Type B pancreatic cell (in vitro differentiated cells): Measurements from ENCODE around the gene TBC1D1. TPM values are rescaled to one million over a fixed set of nuclear protein-coding genes. Genes with fewer than 3 reads are reported as not detected.
A peak's percentile ranks its signal among the peaks of the same experiment; 100 is the strongest.

ENCODE experiments used
- DNase-seq: peaks from one replicate; pipeline ENCODE4 v3.0.0; 2021; ENCODE audit warnings: mixed read lengths; ENCODE audit not compliant: unreplicated experiment; ENCODE audit errors: extremely low spot score
- H3K27ac Mint-ChIP-seq: 2 replicates; pipeline ENCODE4 v1.8.0; 2021; ENCODE audit warnings: mild to moderate bottlenecking, mixed read lengths
- H3K27me3 Mint-ChIP-seq: 2 replicates; pipeline ENCODE4 v1.8.0; 2021; ENCODE audit warnings: mixed read lengths
- H3K36me3 Mint-ChIP-seq: 2 replicates; pipeline ENCODE4 v1.8.0; 2021; ENCODE audit warnings: mixed read lengths
- H3K4me1 Mint-ChIP-seq: one replicate; pipeline ENCODE4 v1.8.0; 2021; ENCODE audit warnings: mixed read lengths; ENCODE audit not compliant: unreplicated experiment
- H3K4me3 Mint-ChIP-seq: 2 replicates; pipeline ENCODE4 v1.8.0; 2021; ENCODE audit warnings: mild to moderate bottlenecking, mixed read lengths
- H3K9me3 Mint-ChIP-seq: 2 replicates; pipeline ENCODE4 v1.8.0; 2021; ENCODE audit warnings: mixed read lengths
- total RNA-seq: library from RNA; stranded (reverse); gene quantifications from 2 replicates; pipeline ENCODE4 v1.2.1, GENCODE V29; 2021; ENCODE audit warnings: low replicate concordance
- TF ChIP-seq, protein P1 (sequence below): fragments of 200-600 bp; sonication (generic); conservative IDR thresholded peaks from 2 replicates; pipeline ENCODE4 v1.5.0; 2021; ENCODE audit warnings: antibody characterized with exemption, mild to moderate bottlenecking

TBC1D1 gene
- total RNA-seq, 1 donor from 2014 or later, result 110 TPM

- H3K4me1 Mint-ChIP-seq, result peaks cover 48% of the 10 kb centered on the region
- peaks cover 5% of the 10 kb centered on the region for H3K9me3 Mint-ChIP-seq
- H3K27me3 Mint-ChIP-seq, result no peaks in the 10 kb centered on the region
- H3K27ac Mint-ChIP-seq, result no peak overlapping the region
- H3K36me3 Mint-ChIP-seq, result peaks cover 44% of the 10 kb centered on the region
- TF ChIP-seq, protein P1, sequence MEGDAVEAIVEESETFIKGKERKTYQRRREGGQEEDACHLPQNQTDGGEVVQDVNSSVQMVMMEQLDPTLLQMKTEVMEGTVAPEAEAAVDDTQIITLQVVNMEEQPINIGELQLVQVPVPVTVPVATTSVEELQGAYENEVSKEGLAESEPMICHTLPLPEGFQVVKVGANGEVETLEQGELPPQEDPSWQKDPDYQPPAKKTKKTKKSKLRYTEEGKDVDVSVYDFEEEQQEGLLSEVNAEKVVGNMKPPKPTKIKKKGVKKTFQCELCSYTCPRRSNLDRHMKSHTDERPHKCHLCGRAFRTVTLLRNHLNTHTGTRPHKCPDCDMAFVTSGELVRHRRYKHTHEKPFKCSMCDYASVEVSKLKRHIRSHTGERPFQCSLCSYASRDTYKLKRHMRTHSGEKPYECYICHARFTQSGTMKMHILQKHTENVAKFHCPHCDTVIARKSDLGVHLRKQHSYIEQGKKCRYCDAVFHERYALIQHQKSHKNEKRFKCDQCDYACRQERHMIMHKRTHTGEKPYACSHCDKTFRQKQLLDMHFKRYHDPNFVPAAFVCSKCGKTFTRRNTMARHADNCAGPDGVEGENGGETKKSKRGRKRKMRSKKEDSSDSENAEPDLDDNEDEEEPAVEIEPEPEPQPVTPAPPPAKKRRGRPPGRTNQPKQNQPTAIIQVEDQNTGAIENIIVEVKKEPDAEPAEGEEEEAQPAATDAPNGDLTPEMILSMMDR, result no peak
- H3K4me3 Mint-ChIP-seq, result no peak overlapping the region
- DNase-seq, result no peak
These were observed 189.4 kb downstream of the TBC1D1 start for GRCh38 chr4:38080061-38080974.

DNA sequence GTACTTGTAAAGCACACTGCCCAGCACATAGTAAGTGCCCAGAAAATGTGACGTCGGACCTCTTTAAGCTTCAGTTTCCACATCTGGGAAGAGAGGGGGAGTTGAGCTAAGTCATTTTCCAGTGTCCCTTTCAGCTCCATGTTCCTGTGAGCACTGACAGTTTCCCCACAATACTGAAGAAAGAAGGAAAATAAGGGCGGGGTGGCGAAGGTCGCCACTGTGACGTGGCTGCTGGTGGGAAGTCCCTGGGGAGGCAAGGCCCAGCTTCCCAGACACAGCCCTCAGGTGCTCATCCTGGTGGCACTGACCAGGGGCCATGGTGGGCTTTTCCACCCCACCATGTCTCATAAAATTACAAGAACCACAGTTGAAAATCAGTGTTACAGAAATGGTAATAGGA lies 191.1 kb downstream of the TBC1D1 start:
- peaks cover 5% of the 10 kb centered on the region for H3K9me3 Mint-ChIP-seq
- peak overlapping the region; percentile 65 for H3K27ac Mint-ChIP-seq
- H3K4me3 Mint-ChIP-seq, result no peak overlapping the region
- H3K4me1 Mint-ChIP-seq, result peaks cover 58% of the 10 kb centered on the region
- TF ChIP-seq, protein P1, result no peak
- no peaks in the 10 kb centered on the region for H3K27me3 Mint-ChIP-seq
- H3K36me3 Mint-ChIP-seq, result peaks cover 41% of the 10 kb centered on the region
- no peak for DNase-seq

DNA sequence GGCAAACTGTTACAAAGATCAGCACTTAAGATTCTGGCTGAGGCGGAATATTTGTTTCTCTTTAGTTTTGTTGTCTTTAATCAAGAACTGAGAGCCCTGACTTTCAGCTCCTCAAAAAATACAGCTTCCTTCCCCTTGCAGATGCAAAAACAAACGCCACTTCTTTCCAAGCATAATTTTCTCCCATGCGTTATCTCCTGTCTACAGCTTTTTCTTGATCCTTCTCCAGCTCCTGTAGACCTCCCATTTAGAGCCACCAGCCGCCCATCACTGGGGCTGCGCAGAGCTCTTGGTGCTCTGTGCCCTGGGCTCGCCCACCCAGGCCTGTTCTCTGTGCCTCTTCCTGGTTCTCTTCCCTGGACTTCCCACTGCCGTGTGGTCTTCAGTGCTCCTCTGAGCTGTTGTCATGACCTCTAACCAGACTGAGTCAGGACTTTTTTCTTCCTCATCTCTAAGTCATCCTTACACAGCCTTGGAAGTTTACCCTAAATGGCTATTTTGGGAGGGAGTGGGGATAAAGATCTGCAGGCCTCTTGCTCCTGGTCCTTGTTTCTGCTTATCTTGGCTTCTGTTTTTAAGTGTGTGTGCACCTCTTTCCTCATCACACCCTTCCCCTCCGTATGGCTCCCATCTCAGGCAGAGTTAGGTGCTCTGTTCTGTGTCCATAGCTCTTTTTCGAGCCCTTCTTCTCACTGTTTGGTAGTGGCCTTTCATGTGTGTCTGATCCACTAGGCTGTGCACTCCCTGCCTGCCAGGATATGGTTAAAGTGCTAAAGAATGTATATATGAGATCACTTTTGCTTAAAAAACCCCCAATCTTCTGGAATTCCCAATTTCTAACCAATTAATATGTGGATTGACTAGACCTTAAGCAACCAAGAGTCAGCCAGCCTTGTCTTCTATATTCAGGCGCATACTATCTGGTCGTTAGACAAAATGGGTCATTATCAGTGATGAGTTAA lies 191.8 kb downstream of the TBC1D1 start:
- H3K9me3 Mint-ChIP-seq, result peaks cover 5% of the 10 kb centered on the region
- no peak for DNase-seq
- no peak overlapping the region for H3K4me3 Mint-ChIP-seq
- H3K27ac Mint-ChIP-seq, result no peak overlapping the region
- TF ChIP-seq, protein P1, result no peak
- peaks cover 61% of the 10 kb centered on the region for H3K4me1 Mint-ChIP-seq
- no peaks in the 10 kb centered on the region for H3K27me3 Mint-ChIP-seq
- peaks cover 43% of the 10 kb centered on the region for H3K36me3 Mint-ChIP-seq

DNA sequence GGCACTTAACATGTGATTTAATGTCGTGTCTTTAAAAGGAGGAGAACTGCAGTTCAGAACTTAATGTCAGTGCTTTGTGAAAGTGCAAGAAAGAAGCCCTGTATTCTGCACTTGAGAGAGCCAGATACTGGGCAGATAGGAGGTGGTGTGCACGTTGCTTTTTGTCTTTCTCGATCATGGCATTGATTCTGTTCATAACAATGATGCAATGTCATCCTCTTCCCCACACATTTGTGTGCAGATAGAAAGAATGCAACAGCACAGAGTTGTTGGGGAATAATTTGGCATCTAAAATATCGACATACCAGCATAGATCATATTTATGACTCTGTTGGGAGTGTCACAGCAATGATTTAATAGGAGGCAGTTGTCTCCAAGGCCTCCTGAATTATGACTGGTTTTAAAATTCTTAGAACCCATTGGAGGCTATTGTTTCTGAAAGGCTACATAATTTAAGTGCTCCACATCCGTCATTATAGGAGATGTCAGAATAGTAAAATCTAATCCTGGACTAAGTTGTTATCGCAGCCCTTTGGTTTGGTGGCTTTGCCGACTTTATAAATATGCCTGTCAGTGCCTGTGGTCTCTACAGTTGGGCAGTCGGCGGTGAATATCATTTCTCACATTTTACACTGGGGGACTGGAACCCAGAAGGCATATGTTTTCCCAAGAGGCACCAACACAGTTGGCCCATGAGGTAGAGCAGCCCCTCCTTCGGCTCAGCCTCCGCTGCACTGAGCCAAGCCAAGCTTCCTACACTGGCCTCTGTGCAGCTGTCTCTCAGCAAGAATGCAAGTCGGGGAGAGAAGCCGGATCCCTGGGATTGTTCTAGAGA lies 194.2 kb downstream of the TBC1D1 start:
- no peaks in the 10 kb centered on the region for H3K9me3 Mint-ChIP-seq

More for the DNA sequence above, 194.2 kb downstream of the TBC1D1 start:
- H3K4me3 Mint-ChIP-seq, result no peak overlapping the region
- DNase-seq, result no peak
- H3K27me3 Mint-ChIP-seq, result no peaks in the 10 kb centered on the region
- TF ChIP-seq, protein P1, result no peak
- peaks cover 35% of the 10 kb centered on the region for H3K36me3 Mint-ChIP-seq
- peak overlapping the region; percentile 55 for H3K27ac Mint-ChIP-seq
- peaks cover 66% of the 10 kb centered on the region for H3K4me1 Mint-ChIP-seq
